HG02798 (cell line): ENCODE results near the gene NOMO2.
"Not testable (repeated sequence)": the region's sequence is repeated elsewhere in the genome, so short reads cannot be mapped to it uniquely, and the experiment has no call there.

Experiments used
- ATAC-seq: cut with Tn5 transposase; IDR thresholded peaks from one replicate; pipeline ENCODE4 v1.9.1; 2021; ENCODE audit warnings: mild to moderate bottlenecking; ENCODE audit not compliant: unreplicated experiment, poor library complexity

The NOMO2 gene

DNA sequence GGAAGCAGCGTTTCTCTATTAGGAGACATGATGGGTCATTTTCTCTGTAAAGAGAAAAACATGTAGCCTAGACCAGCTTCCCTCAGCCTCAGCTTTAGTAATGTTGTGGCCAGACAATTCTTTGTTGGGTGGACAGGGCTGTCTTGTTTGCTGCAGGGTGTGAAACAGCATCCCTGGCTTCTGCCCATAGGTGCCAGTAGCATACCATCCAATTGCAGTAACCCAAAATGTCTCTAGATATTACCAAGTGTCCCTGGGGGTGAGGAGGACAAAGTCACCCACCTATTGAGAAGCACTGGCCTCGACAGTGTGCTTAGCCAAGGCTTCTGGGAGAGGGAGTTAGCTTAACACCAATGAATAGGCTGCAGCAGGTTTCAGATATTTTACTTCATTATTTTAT lies 14.0 kb upstream of the NOMO2 start:
- not testable (repeated sequence) for ATAC-seq

DNA sequence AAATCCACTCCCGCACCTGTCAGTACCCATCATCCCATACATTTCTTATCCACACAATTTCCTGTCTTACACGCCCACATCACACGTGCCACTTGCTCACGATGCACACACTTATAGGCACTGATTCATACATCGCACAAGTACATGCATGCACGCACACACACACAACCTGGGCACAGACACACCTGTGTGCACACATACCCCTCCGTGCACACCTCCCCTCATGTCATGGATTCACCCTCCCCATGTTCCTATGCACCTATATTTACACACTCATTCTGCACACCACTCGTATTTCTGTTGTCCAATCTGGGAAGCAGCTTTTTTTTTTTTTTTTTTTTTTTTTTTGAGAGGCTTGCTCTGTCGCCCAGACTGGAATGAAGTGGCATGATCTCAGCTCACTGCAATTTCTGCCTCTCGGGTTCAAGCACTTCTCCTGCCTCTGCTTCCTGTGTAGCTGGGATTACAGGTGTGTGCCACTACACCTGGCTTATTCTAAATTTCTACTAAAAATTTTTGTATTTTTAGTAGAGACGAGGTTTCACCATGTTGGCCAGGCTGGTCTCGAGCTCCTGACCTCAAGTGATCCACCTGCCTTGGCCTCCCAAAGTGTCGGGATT lies 13.5 kb upstream of the NOMO2 start:
- ATAC-seq = not testable (repeated sequence)

DNA sequence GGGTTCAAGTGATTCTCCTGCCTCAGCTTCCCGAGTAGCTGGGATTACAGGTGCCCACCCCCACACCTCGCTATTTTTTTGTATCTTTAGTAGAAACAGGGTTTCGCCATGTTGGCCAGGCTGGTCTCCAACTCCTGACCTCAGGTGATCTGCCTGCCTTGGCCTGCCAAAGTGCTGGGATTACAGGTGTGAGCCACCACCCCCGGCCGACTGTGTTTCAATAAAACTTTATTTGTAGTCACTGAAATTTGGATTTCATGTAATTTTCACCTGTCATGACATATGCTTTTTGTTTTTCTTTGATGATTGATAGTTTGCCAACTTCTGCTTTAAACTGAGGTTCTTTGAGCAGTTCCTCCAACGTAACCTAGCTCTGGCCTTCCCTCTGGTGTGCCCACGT lies 12.0 kb upstream of the NOMO2 start:
- ATAC-seq = not testable (repeated sequence)

DNA sequence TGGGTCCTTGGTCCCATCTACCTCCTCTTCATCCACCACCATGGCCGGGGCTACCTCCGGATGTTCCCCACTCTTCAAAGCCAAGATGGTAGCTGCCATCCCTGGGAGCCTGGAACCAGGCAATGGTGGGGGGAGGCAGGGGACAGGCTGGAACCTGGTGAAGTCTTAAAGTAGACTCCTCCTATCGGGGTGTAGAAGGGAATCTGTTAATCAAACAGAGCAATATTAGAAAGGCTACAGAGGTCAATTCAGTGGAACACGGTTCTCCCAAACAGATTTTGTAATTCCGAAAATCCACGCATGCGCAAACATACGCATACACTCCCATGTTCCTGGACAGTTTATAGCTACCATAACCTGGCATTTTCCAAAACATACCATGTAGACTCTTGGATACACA lies 11.1 kb upstream of the NOMO2 start:
- not testable (repeated sequence) for ATAC-seq

DNA sequence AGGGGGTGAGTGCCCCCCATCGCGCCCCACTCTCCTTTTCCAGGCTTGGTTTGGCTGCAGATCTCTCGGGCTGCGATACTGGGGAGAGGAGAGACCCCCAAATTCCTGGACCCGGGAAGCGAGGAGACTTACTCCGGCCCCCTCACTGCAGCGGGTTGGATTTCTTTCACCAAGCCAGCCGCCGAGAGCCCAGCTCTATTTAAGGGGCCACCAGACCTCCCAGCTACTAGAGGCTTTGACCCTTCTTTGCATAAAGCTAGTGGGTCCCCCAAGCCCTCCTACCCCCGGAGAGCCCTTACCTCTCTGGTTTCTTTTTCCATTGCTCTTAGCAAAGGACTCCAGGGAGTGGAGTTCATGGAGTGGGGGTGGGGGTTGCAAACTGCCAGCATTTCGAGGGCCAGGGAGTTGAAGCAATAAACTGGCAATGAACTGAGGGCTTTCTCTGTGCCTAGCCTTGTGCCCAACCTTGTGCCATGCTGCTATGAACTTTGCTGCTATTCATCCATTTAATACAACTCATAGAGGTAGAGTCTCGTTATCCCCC lies 9.5 kb upstream of the NOMO2 start:
- ATAC-seq = not testable (repeated sequence)

DNA sequence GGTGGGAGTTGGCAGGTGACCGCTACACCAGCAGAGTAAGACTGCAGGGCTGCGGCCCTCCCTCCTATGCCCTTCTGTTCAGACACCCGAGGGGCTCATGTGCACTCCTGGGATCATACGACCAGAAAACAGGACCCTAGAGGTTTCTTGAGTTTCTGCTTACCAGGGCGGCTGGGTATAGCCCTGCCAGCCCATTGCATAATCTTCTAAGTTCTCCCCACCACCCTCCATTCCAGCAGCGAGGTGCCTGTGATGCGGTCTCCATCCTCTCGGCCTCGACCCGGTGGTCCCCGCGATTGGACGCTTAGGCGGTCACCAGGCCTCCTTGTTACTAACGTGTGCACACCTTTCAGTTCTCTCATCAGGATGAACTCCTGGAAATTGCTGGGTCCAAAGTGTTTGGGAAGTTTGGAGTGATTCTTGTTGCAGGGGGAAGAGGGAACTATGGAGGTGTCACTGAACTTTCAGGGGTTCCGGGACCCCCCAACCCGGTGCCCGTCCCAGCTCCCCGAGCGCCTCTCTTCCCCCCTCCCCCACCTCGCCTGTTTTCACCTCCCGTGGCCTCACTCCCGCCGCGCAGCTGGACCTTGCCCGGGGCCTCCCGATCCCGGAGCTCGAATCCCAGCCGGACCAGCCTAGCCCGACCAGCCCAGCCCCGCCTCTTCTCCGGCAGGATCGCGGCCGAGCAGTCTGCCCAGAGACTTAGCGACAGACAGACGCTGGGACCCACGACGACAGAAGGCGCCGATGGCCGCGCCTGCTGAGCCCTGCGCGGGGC lies 8.8 kb upstream of the NOMO2 start:
- not testable (repeated sequence) for ATAC-seq

DNA sequence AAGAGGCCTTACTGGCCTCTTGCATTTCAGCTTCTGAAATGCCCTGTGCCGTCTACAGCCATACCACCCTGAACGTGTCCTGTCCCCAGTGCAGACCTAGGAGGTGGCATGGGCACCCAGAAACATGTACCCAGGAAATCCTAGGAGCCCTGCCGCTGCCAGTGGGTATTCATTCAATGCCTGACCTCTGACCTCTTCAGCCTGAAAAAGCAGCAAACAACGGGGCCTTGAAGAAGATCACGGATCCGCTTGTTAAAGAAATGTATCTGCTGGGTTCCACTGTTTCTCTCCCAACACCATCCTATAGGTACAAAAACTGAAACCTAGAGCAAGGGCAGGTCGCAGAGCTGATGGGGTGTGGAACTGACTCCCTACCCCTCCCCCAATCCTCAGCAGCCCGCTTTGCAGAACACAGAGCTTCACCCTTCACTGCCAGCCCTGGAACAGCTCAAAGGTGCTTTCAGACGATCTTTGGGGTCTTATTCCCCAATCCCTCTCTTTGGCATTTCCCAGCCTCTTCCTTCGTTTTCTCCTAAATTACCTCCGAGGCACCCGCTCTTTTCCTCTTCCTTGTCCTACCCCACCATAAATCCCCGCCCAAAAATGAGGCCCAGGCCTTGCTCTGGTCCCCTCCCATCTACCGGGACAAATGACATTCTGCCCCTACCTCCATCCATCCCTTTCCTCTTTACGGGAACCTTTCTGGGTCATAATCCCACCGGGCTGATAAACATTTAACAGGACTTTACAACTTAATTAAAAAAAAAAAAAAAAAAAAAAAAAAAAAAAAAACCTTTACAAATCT lies 1.3 kb downstream of the NOMO2 start:
- ATAC-seq = not testable (repeated sequence)

DNA sequence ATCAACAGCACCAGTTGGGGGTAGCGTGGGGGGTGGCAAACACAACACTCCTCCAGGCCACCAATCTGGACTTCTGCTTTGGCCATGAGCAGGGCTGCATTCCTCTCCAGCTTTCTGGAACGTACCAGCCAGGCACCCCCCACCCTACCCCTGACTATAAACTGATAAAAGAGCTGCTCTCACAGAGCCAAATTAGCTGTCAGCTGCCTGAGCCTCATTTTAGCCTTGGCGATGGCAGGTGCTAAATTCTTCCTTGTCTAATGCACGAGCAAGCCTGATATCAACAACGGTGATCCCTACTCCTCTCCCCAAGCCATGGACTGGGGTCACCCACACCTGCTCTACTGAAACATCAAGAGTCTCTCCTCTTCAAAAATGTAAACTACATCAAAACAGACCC lies 8.2 kb downstream of the NOMO2 start:
- ATAC-seq = not testable (repeated sequence)

DNA sequence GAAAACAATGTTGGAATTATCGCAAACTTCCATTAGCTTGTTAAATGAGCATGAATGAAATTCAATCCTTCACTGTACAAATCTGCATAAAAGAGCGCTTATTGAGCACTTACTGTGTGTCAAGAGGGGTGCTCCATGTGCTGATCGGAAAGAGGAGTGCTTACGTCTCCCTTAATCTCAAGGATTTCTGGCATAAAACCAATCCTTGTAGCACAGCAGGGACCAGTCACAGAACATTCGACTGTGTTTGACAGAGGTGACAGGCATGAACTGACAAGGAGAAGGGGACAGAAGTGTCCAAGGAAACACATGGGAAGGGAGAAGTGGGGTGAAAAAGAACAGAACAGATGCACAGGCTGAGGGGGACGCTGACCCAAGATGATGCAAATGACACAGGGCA lies 14.5 kb downstream of the NOMO2 start:
- ATAC-seq = not testable (repeated sequence)

DNA sequence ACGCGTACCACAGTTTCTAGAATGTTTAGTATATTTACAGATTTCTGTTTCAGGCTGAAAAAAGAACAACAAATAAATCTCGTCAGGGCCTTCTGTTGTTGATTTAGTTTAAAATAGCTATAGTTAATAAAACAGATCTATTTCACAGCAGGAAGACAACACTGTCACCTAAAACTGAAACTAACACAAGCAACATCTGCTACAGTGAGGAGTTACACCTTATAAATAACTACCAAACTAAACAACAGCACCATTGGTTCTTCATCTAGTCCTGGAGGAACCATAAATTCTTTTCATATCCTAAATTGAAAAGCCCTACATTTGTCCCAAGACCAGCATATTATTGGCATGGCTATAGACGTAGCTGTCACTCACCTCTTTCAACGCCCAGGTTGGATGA lies 15.0 kb downstream of the NOMO2 start:
- ATAC-seq = not testable (repeated sequence)

DNA sequence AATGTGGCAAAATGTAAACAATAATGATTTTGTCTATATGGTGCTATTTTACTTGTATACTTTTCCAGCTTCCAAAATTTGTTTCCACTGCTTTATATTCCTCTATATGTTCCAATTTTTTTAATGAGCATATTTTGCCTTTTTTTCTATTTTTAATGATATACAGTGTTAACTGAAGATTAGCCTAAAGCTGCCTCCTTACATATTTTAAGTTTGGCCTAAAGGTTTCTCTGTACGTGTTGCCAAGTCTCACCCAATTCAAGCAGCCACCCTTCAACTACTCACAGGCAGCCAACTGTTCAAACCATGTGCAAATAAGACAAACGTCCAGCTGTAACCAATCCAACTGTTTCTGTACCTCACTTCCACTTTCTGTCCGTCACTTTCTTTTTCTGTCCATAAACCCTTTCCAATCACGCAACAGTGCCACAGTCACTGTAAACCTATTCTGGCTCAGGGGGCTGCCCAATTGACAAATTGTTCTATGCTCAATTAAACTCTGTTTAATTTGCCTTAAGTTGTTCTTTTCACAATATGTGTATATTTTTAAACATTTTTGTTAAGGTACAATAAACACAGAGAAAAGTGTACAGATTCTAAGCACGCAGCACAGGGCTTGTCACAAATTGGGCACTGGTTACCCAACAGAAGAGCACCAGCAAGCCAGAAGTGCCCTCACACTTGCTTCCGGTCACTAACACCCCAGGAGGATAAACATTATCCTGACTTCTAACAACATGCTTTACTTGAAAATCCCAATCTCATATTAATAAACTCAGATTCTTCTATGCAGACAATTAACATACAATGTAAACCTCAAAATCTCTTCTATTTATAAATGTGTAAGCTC lies 17.4 kb downstream of the NOMO2 start:
- not testable (repeated sequence) for ATAC-seq

DNA sequence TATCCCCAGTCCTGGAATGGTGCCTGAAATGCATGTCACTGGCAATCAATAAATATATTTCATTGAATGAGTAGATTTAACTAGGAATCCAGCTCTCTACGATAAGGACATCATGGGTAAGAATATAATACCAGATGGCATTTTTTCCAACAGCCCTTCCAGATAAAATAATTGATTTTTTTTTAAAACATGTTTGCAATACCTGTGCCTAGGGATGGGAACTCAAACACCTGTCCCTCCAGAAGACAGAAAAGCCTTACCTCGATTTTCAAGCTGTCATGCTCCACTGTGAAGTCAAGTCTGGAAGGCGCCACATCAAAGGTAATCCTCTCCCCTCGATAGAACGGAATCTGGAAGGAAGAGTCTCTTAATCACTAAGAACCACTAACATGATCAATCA lies 20.0 kb downstream of the NOMO2 start:
- ATAC-seq = not testable (repeated sequence)

DNA sequence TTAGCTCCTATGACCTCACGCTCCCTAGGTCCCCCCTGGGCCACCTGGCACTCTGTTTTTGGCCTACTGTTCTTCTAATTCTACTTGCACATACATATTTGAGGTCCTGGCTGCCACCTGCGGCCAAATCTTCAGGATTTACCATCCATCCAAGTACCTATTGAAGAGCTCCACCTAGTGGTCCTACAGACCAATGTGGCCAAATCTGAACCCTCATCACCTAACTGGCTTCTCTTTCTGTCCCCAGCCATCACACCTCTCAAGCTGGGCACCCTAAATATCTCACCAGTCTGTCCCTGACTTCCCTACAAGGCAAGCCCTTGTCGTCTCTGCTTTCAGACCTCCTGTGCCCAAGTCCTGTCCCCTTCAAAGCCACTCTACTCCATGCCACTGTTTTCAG lies 24.9 kb downstream of the NOMO2 start:
- ATAC-seq = not testable (repeated sequence)

DNA sequence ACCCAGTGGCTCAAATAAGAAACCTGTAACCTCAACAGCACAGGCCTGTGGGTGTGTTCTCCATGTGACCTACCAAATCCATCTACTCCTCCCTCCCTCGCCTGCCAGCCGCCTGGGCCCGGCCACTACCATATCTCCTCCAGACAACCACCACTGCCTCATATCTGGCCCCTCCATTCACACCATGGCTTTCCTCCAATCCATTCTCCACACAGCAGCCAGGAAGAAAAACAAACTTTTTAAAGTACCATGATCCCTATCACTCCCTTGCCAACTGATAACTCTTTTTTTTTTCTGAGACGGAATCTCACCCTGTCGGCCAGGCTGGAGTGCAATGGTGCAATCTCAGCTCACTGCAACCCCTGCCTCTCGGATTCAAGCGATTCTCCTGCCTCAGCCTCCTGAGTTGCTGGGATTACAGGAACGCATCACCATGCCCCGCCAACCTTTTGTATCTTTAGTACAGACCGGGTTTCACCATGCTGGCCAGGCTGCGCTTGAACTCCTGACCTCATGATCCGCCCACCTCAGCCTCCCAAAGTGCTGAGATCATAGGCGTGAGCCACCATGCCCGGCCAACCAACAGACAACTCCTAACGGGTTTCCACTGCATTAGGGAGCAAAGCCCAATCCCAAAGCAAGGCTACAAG lies 26.3 kb downstream of the NOMO2 start:
- ATAC-seq = not testable (repeated sequence)

DNA sequence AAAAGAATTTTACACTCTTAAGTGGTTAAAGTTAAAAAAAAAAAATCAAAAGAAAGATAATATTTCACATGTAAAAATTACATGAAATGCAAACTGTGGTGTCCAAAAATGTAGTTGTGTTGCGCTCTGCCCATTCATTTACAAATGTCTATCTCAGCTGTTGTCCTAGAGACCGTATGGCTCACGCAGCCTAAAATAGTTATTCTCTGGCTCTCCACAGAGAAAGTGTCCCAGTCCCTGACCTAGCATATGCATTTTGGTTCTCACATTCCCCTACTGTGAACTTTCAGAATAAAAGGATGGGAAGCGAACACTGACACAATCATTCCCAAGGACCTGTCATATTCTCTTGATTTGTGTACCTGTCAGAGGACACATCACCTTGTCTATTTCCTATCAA lies 27.6 kb downstream of the NOMO2 start:
- ATAC-seq = not testable (repeated sequence)

DNA sequence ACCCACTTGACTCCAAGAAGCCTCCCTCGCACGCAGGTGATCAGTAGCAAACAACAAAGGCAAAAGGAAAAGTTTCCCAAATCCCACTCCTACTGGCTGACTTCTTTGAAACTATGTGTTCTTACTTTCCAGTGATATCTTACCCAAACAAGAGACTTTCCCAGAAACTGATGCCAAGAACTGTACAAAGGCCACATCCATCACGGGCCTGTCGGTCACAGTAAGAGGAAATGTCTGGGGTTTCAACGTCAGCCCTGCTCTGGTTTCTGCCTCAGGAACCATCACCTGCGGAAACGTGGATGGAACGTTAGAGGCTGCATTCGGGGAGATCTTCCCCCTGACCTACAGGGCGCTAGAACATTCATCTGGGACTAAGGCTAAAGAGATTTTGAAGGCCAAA lies 30.6 kb downstream of the NOMO2 start:
- not testable (repeated sequence) for ATAC-seq

DNA sequence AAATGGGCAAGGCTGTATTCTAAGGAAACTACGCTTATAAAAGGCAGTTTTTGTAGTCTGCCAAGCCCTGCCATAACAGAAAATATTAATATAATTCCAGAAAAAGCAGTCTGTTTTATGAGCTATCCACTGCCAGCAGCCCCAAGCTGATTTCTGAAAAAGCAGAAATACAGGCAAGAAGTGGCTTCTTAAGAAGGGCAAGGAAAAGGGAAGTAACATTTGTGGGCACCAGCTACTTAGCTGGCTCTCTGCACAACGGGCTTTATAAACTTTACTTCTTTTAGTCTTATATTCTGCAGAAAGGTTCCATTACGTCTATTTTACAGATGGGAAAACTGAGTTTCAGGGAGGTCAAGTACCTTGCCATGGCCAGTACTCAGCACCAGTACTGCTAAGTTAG lies 31.6 kb downstream of the NOMO2 start:
- ATAC-seq = not testable (repeated sequence)

DNA sequence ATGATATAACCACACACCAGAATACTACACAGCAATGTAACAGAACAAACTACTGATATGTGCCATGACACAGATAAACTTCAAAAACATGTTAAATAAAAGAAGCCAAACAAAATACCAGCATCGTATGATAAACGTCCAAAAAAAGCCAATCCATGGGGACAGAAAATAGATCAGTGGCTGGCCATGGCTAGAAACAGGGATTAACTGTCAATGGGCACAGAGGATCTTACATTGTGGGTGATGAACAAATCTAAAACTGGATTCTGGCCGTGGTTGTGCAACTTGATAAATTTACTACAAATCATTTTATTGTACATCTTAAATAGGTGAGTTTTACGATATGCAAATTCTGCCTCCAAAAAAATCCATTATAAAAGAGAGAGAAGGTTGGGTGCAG lies 35.4 kb downstream of the NOMO2 start:
- not testable (repeated sequence) for ATAC-seq

DNA sequence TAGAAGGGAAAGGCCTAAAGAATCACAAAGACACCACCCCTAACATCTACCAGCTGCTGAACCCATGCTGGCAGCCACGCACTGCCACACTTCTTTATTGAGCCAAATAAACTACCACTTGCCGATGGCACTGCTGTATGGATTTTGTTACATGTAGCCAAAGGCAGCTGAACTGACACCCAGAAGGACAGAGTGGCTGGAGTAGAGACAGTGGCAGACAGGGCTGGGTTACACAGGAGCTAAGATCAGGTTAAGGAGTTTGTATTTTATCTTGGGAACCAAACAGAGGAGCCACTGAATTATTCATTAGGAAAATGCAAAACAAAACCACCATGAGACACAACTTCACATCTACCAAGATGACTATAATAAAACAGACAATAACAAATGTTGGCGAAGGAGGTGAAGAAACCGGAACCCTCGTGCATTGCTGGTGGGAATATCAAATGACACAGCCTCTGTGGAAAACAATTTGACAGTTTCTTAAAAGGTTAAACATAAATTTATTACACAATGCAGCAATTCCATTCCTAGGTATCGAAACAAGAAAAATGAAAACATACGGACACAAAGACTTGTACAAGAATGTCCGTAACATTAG lies 35.9 kb downstream of the NOMO2 start:
- not testable (repeated sequence) for ATAC-seq
